Measurements from ENCODE around the gene ACTR10.

Gene ACTR10

DNA sequence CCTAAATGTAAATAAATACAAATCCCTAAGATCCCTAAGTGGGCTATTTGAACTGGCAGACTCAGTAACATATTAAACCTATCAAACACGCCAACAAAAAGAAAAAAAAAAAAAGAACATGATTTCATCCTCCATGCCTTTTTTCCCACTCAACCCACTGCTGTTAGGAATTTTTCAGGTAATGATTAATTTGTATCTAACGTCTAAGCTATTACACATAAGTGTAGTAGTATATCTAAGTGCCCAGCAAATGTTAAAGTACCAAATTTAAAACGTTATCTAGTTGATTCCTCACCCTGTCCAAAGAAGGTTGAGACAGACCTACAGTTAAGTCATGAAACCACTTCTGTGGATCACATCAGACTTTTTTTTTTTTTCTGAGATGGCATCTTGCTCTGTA is 82.0 kb downstream of the ACTR10 start:
- no peak for DNase-seq (ENCODE audit: low spot score)

DNA sequence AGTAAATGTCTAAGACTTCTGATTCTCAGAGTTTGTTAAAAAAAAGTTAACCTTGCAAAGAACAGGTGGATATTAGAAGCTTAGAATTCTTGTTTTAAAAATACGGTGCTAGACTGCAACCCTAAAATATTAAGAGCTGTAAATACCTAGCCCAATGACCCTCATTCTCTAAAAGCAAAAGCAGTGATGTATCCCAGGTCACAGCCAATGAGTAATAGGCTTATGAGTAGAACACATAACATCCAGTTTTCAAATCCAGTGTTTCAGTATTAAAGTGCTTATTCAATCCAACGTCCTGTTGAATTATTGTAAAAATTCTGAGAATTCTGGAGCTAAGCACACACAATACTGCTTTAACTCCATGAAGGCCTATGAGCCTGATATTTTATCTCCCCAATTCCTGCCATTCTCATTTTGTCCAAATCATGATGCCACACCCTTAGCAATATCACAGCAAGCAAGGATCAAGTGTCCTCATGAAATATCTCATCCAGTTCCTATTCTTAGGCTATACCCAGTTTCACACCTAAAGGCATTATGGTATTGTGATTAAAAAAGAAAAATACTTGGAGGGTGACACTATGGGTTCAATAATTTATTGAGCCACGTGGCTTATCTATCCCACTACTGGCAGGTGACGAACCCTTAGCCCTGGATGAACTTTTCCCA is 83.1 kb downstream of the ACTR10 start:
- no peak for DNase-seq (ENCODE audit: low spot score)

DNA sequence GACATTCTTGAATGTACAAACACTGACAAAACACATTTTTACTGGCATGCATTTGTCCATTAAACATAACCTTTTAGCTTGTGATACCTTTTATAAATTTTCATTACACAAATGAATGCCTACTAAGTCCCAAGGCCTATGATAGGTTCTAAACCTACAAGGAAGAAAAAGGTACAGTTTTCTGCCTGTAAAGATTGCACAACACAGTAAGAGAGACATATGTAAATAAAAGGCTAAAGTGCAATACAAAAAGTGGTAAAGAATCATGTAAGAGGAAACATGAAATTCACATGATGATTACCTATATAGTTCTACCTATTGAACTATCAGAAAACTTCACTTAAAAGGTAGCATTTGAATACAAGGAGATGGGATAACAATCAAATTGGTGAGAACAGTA is 83.8 kb downstream of the ACTR10 start:
- no peak for DNase-seq (ENCODE audit: low spot score)

DNA sequence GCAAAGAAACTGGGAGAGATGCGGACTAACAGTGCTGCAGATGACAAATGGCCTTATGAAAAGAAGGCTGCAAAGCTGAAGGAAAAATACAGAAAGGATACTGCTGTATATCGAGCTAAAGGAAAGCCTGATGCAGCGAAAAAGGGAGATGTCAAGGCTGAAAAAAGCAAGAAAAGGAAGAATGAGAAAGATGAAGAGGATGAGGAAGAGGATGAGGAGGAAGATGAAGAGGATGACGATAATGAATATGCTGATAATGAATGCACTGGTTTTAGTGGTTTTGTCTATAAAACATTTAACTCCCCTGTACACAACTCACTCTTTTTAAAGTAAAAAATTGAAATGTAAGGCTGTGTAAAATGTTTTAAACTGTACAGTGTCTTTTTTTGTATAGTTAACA is 85.2 kb downstream of the ACTR10 start:
- DNase-seq (ENCODE audit: low spot score) = no peak

Measured in LoVo (cell line).